Ectodermal cell (in vitro differentiated cells): ENCODE measurements around the gene PIK3R1.

Experiments used
- H3K27ac ChIP-seq: 2 replicates; pipeline ENCODE4 v1.7.0; 2013; ENCODE audit warnings: mild to moderate bottlenecking, low read depth, low read length; ENCODE audit not compliant: insufficient read depth, poor library complexity, severe bottlenecking
- H3K27me3 ChIP-seq: 2 replicates; pipeline ENCODE4 v1.7.0; 2013; ENCODE audit warnings: mild to moderate bottlenecking, low read length; ENCODE audit not compliant: insufficient read depth, control insufficient read depth, poor library complexity, severe bottlenecking
- H3K36me3 ChIP-seq: one replicate; pipeline ENCODE4 v1.7.0; 2013; ENCODE audit warnings: low read length; ENCODE audit not compliant: control insufficient read depth, insufficient read depth
- H3K4me1 ChIP-seq: one replicate; pipeline ENCODE4 v1.7.0; 2013; ENCODE audit warnings: low read length; ENCODE audit not compliant: control insufficient read depth, insufficient read depth
- H3K4me3 ChIP-seq: 2 replicates; pipeline ENCODE4 v1.7.0; 2013; ENCODE audit warnings: low read depth, low read length, control low read depth; ENCODE audit not compliant: insufficient read depth
- H3K9me3 ChIP-seq: 2 replicates; pipeline ENCODE4 v1.7.0; 2013; ENCODE audit warnings: mild to moderate bottlenecking, low read length, moderate library complexity; ENCODE audit not compliant: control insufficient read depth
- WGBS, 2 experiments: methylation state at CpG; one replicate each; pipeline ENCODE4 v1.1.7; 2013; ENCODE audit warnings: missing lambda C conversion rate in 2 of 2; 5-methylcytosine and 5-hydroxymethylcytosine counted together

PIK3R1 gene

DNA sequence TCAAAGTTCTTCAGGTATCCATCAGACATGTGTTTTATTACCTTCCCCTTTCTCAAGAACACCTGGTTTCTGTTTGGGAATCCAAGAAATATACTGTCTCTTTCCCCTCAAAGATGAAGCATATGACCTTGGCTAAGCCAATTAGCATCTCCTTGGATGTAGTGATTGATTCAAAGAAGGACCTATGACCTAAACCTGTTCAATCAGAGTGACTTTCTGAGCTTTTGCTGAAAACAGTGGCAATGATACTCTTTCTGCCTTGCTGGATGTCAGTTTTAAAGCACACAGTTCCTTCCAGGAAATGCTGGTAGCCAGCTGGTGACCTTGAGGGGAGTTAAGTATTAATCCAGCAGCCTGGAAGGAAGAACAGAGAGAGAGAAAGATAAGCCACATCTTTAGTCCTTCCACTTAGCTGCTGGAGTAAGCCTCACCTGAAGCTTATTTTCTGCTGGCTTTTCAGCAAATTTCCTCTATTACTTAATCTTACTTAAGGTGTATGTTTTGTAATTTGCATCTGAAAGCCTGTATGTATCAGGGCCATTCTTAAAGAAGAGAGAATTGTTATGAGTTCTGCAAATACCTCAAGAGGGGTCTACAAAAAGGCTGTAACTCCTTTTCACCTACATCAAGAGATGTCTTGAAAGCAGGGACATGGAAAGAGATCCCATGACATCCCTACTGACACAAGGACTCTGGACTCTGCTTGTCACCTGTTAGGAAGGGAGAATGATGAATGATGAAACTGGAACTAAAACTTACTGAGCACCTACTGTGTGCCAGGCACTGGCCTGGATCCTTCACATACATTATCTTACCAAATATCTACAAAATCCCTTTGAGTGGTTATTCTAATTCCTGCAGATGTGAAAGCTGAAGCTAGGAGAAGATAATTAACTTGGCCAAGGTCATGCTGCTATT, 35.2 kb upstream of the PIK3R1 start:
- Histone ChIP-seq H3K4me3 (no peak overlapping the region), H3K9me3 (no peaks in the 10 kb centered on the region), H3K27me3 (no peaks in the 10 kb centered on the region), H3K4me1 (no peaks in the 10 kb centered on the region), H3K36me3 (no peaks in the 10 kb centered on the region), H3K27ac (no peak overlapping the region)

DNA sequence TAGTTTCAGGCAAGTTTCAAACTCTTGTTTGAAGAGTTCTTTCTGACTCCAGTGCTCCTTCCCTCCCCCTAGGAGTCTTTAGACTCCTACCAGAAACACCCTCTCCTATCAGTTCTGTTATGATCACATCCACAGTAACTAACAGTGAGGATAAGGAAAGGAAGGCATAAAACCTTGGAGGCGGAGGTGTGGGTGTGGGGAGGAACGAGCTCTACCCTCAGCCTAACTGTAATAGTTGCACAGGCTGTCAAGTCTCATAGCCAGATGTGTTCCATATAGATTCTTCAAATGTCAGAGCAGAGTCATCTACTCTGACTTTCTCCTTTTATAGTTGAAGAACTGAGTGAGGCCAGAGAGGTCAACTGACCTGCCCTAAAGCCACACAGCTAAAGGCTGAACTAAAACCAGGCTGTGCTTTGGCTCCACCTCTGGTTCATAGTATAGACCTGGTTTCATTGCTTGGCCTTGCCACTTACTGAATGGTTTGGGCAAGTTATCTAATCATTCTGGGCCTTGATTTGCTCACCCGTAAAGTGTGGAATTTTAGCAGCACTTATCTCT, 34.4 kb upstream of the PIK3R1 start:
- 95 to 100% methylated on average over 3 of the region's 3 CpGs for WGBS, 2 experiments

GRCh38 chr5:68182094-68182493, 33.5 kb upstream of the PIK3R1 start:
- H3K27me3 ChIP-seq: no peaks in the 10 kb centered on the region
- H3K4me1 ChIP-seq: no peaks in the 10 kb centered on the region
- no peak overlapping the region for H3K27ac ChIP-seq
- no peaks in the 10 kb centered on the region for H3K36me3 ChIP-seq
- no peaks in the 10 kb centered on the region for H3K9me3 ChIP-seq
- 91 to 95% methylated on average over 2 of the region's 2 CpGs for WGBS, 2 experiments
- no peak overlapping the region for H3K4me3 ChIP-seq

More for the DNA sequence above, 34.4 kb upstream of the PIK3R1 start:
- Histone ChIP-seq H3K27ac (no peak overlapping the region), H3K4me1 (no peaks in the 10 kb centered on the region), H3K4me3 (no peak overlapping the region), H3K27me3 (no peaks in the 10 kb centered on the region), H3K36me3 (no peaks in the 10 kb centered on the region), H3K9me3 (no peaks in the 10 kb centered on the region)

GRCh38 chr5:68182534-68182933, 33.0 kb upstream of the PIK3R1 start:
- H3K4me1 ChIP-seq: no peaks in the 10 kb centered on the region
- H3K36me3 ChIP-seq: no peaks in the 10 kb centered on the region
- no peaks in the 10 kb centered on the region for H3K9me3 ChIP-seq
- 89 to 98% methylated on average over 3 of the region's 3 CpGs for WGBS, 2 experiments
- H3K27me3 ChIP-seq: no peaks in the 10 kb centered on the region
- H3K27ac ChIP-seq: no peak overlapping the region
- H3K4me3 ChIP-seq: no peak overlapping the region

- H3K4me3 ChIP-seq: peak overlapping the region; percentile 20
Observed at GRCh38 chr5:68187268-68188055, 28.1 kb upstream of the PIK3R1 start.

DNA sequence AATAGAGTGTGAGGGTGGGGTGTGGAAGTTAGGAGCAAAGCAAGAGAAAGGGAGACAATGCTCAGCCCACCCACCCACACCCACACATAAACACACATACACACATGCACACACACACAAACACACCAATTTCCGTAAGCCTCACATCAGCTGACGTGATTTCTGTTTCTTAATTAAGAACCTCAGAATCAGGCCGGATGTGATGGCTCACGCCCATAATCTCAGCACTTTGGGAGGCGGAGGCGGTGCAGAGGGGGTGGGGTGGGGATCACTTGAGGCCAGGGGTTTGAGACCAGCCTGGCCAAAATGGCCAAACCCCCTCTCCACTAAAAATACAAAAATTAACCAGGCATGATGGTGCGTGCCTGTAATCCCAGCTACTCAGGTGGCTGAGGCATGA, 26.4 kb upstream of the PIK3R1 start:
- 86 to 92% methylated on average over 7 of the region's 7 CpGs for WGBS, 2 experiments
- H3K36me3 ChIP-seq: no peaks in the 10 kb centered on the region
- H3K4me1 ChIP-seq: peaks cover 10% of the 10 kb centered on the region
- H3K27ac ChIP-seq: no peak overlapping the region
- peaks cover 5% of the 10 kb centered on the region for H3K27me3 ChIP-seq
- H3K4me3 ChIP-seq: no peak overlapping the region
- no peaks in the 10 kb centered on the region for H3K9me3 ChIP-seq

More at GRCh38 chr5:68187268-68188055, 28.1 kb upstream of the PIK3R1 start:
- Histone ChIP-seq H3K4me1 (no peaks in the 10 kb centered on the region), H3K9me3 (no peaks in the 10 kb centered on the region), H3K36me3 (no peaks in the 10 kb centered on the region), H3K27me3 (peaks cover 5% of the 10 kb centered on the region), H3K27ac (peak overlapping the region; percentile 62)
- 4 to 5% methylated on average over 34 of the region's 34 CpGs for WGBS, 2 experiments

DNA sequence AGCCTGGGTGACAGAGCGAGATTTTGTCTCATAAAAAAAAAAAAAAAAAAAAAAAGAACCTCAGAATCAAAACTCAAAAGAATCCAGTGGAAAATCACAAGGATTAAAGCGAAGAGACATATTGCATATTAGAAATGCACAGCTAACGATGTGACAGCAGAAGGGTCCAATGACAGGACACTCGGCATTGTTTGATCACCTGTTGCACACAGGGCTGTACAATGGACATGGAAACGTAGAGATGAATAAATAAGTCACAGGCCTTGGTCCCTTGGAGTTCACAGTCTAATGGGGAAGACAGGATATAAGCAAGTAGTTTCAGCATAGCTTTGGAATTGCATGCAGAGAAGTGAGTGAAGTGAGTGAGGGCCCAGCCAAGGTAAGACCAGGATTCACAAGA, 25.9 kb upstream of the PIK3R1 start:
- no peaks in the 10 kb centered on the region for H3K9me3 ChIP-seq
- no peaks in the 10 kb centered on the region for H3K36me3 ChIP-seq
- H3K27ac ChIP-seq: no peak overlapping the region
- no peak overlapping the region for H3K4me3 ChIP-seq
- WGBS, 2 experiments: 94 to 96% methylated on average over 5 of the region's 5 CpGs
- H3K27me3 ChIP-seq: peaks cover 5% of the 10 kb centered on the region
- peaks cover 10% of the 10 kb centered on the region for H3K4me1 ChIP-seq

DNA sequence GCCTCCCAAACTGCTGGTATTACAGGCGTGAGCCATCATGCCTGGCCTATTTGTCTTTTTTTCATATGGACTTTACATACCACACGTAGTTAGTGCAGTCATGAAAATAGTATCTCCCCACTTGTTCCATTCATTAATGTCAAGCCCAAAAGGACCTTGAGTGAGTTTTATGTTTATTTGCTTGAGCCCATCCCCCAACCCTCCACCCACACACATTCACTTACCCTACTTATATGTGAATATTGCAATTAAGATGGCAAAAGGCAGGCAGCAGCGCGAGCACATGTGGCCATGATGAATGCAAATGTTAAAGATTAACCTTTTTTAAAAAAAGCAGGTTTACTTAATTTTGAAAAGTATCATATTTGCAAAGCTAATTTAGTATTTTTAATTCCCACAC, 24.9 kb upstream of the PIK3R1 start:
- H3K4me1 ChIP-seq: peaks cover 10% of the 10 kb centered on the region
- H3K36me3 ChIP-seq: no peaks in the 10 kb centered on the region
- H3K27me3 ChIP-seq: peaks cover 5% of the 10 kb centered on the region
- no peaks in the 10 kb centered on the region for H3K9me3 ChIP-seq
- WGBS, 2 experiments: 82 to 88% methylated on average over 2 to 4 of the region's 4 CpGs
- H3K27ac ChIP-seq: no peak overlapping the region
- no peak overlapping the region for H3K4me3 ChIP-seq

DNA sequence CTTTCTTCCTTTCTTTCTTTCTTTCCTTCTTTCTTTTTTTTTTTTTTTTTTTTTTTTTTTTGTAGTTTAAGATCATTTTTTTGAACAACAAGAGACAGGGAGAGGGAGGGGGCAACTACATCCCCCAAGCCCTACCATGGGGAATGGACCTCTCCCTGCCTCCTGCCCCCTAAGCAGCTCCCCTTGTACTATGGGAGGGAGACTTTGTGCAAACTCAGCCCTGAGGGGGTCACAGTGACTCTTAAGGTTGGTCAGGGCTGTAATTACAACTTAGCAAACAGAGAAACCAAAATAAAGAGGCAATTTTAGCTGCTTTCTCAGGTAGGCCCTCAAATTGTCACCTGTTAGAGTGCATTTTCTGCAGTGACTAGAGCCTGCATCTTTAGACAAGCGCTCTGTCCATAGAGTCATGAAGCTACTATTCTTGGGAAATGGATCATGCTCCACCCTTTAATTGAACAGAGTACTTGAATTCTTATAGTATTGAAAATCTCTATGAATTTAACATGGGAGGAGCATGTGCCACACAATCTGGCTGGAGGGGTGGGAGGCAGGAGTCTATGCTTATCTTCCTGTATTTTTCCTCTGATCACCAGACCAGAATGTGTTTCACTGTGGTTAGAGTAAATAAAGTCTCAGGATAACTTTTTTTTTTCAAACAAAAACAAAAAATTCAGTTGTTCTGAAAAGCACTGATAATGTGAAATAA, 24.3 kb upstream of the PIK3R1 start:
- no peak overlapping the region for H3K4me3 ChIP-seq
- no peaks in the 10 kb centered on the region for H3K9me3 ChIP-seq
- no peaks in the 10 kb centered on the region for H3K36me3 ChIP-seq
- peaks cover 5% of the 10 kb centered on the region for H3K27me3 ChIP-seq
- H3K27ac ChIP-seq: no peak overlapping the region
- H3K4me1 ChIP-seq: peaks cover 10% of the 10 kb centered on the region
- WGBS, 2 experiments: 92% methylated on average over 1 of the region's 1 CpG
